GM12878 (cell line): ENCODE data around the gene MB. TPM values are rescaled to one million over a fixed set of nuclear protein-coding genes. Genes with fewer than 3 reads are reported as not detected.

Experiments
- ATF7 ChIP-seq: fragments of 450-650 bp; IDR thresholded peaks from 2 replicates; pipeline ENCODE4 v1.6.1; 2016; ENCODE audit warnings: low read depth, mild to moderate bottlenecking
- SMAD1 ChIP-seq: fragments of 450-650 bp; IDR thresholded peaks from 2 replicates; pipeline ENCODE4 v1.6.1; 2018; ENCODE audit warnings: mild to moderate bottlenecking, low read depth; ENCODE audit not compliant: partially characterized antibody
- SRF ChIP-seq, 2 experiments: IDR thresholded peaks; 2 replicates each; pipeline ENCODE4 v1.6.1; 2011; ENCODE audit warnings: low read depth in 2 of 2, low read length in 2 of 2, mild to moderate bottlenecking in 1 of 2, moderate library complexity in 1 of 2
- ZNF274 ChIP-seq: IDR thresholded peaks from one replicate; pipeline ENCODE4 v1.8.0; 2011; ENCODE audit not compliant: insufficient read length, insufficient read depth
- ZZZ3 ChIP-seq: IDR thresholded peaks from 2 replicates; pipeline ENCODE4 v1.6.1; 2011; ENCODE audit warnings: low read depth; ENCODE audit not compliant: control insufficient read depth, insufficient read length
- polyA plus RNA-seq, 11 experiments: library from polyadenylated mRNA; depleted of rRNA in 4 of 11; unstranded in 6 of 11; stranded (reverse) in 5 of 11; fragments of >200 nt; fragmentation: Nextera tagmentation in 4 of 11; fragmentation: Illumina TruSeq in 1 of 11; extraction: Ambion mirVana in 4 of 11; extraction: Trizol in 1 of 11; gene quantifications; 1 replicate in 1 of 11; 2 replicates in 10 of 11; pipeline versions ENCODE4 v1.2.1 to v1.2.3, GENCODE V29; 2011 to 2016; ENCODE audit warnings: inconsistent platforms in 2 of 11, missing spikeins in 2 of 11, low read depth in 1 of 11
- total RNA-seq, 4 experiments: library from RNA; depleted of rRNA in 3 of 4; stranded (reverse); fragments of >200 nt in 3 of 4; fragmentation: Illumina TruSeq in 1 of 4; extraction: Trizol in 1 of 4; gene quantifications; 2 replicates each; pipeline versions ENCODE4 v1.2.1 to v1.2.3, GENCODE V29; 2013 to 2021
- TF ChIP-seq, protein P1 (sequence below): fragments of 450-650 bp; formaldehyde crosslinking; IDR thresholded peaks from 2 replicates; pipeline ENCODE4 v1.5.0; 2022; ENCODE audit warnings: mild to moderate bottlenecking, missing genetic modification characterization
- TF ChIP-seq, protein P2 (sequence below): IDR thresholded peaks from 2 replicates; pipeline ENCODE4 v1.6.1; 2012; ENCODE audit warnings: low read depth, low read length, improper control_type of control experiment
- TF ChIP-seq, protein P3 (sequence below): IDR thresholded peaks from 2 replicates; pipeline ENCODE4 v1.6.1; 2012; ENCODE audit warnings: low read length, inconsistent platforms
- TF ChIP-seq, protein P4 (sequence below): fragments of 450-650 bp; IDR thresholded peaks from 2 replicates; pipeline ENCODE4 v1.6.1; 2018; ENCODE audit warnings: mild to moderate bottlenecking, low read depth, moderate library complexity; ENCODE audit not compliant: partially characterized antibody
- TF ChIP-seq, protein P5 (sequence below): IDR thresholded peaks from 2 replicates; pipeline ENCODE4 v1.6.1; 2012; ENCODE audit warnings: low read depth, low read length, improper control_type of control experiment

Gene MB
- total and polyA plus RNA-seq, 10 of the 15 experiments (the other 5 are each of a cell fraction or from before 2014, with no cell fraction given), result 0.09 to 0.41 (median 0.23) TPM; not detected in 3

DNA sequence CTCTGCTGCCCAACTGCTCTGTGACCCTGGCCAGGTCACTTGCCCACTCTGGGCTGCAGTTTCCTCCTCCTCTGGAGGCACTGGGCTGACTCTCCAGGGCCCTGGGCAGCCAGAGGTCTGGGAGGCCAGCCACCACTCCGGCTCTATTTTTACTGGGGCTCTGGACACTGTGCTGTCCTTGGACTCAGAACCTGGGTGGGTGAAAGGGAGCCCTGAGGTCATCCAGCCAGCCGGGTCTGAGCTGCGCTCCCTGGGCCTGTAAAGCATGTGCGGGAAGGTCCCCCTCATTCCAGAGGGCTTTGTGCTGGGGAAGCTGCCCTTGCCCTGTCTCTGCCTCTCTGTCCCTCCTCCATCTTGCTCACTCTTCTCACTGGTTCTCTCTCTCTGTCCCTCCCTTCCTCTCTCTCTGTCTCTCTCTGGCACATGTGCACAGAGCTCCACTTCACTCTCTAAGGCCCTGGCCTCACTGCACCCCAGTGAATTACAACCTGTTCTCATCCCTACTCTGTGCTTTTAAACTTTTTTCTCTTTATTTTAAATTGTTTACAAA is 24.6 kb downstream of the MB start (continued):
- TF ChIP-seq, protein P1, sequence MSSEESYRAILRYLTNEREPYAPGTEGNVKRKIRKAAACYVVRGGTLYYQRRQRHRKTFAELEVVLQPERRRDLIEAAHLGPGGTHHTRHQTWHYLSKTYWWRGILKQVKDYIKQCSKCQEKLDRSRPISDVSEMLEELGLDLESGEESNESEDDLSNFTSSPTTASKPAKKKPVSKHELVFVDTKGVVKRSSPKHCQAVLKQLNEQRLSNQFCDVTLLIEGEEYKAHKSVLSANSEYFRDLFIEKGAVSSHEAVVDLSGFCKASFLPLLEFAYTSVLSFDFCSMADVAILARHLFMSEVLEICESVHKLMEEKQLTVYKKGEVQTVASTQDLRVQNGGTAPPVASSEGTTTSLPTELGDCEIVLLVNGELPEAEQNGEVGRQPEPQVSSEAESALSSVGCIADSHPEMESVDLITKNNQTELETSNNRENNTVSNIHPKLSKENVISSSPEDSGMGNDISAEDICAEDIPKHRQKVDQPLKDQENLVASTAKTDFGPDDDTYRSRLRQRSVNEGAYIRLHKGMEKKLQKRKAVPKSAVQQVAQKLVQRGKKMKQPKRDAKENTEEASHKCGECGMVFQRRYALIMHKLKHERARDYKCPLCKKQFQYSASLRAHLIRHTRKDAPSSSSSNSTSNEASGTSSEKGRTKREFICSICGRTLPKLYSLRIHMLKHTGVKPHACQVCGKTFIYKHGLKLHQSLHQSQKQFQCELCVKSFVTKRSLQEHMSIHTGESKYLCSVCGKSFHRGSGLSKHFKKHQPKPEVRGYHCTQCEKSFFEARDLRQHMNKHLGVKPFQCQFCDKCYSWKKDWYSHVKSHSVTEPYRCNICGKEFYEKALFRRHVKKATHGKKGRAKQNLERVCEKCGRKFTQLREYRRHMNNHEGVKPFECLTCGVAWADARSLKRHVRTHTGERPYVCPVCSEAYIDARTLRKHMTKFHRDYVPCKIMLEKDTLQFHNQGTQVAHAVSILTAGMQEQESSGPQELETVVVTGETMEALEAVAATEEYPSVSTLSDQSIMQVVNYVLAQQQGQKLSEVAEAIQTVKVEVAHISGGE, result no peak
- TF ChIP-seq SMAD1 (no peak), ATF7 (no peak), SRF (IDR thresholded peaks at IDR 0.05; ENCODE audit: low read depth in 2 of 2, low read length in 2 of 2) (no peak), ZZZ3 (no peak), ZNF274 (no peak)
- TF ChIP-seq, protein P2, sequence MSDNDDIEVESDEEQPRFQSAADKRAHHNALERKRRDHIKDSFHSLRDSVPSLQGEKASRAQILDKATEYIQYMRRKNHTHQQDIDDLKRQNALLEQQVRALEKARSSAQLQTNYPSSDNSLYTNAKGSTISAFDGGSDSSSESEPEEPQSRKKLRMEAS, result no peak
- TF ChIP-seq, protein P3, sequence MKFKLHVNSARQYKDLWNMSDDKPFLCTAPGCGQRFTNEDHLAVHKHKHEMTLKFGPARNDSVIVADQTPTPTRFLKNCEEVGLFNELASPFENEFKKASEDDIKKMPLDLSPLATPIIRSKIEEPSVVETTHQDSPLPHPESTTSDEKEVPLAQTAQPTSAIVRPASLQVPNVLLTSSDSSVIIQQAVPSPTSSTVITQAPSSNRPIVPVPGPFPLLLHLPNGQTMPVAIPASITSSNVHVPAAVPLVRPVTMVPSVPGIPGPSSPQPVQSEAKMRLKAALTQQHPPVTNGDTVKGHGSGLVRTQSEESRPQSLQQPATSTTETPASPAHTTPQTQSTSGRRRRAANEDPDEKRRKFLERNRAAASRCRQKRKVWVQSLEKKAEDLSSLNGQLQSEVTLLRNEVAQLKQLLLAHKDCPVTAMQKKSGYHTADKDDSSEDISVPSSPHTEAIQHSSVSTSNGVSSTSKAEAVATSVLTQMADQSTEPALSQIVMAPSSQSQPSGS, result no peak
- TF ChIP-seq, protein P4, sequence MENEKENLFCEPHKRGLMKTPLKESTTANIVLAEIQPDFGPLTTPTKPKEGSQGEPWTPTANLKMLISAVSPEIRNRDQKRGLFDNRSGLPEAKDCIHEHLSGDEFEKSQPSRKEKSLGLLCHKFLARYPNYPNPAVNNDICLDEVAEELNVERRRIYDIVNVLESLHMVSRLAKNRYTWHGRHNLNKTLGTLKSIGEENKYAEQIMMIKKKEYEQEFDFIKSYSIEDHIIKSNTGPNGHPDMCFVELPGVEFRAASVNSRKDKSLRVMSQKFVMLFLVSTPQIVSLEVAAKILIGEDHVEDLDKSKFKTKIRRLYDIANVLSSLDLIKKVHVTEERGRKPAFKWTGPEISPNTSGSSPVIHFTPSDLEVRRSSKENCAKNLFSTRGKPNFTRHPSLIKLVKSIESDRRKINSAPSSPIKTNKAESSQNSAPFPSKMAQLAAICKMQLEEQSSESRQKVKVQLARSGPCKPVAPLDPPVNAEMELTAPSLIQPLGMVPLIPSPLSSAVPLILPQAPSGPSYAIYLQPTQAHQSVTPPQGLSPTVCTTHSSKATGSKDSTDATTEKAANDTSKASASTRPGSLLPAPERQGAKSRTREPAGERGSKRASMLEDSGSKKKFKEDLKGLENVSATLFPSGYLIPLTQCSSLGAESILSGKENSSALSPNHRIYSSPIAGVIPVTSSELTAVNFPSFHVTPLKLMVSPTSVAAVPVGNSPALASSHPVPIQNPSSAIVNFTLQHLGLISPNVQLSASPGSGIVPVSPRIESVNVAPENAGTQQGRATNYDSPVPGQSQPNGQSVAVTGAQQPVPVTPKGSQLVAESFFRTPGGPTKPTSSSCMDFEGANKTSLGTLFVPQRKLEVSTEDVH, result no peak
- TF ChIP-seq, protein P5, sequence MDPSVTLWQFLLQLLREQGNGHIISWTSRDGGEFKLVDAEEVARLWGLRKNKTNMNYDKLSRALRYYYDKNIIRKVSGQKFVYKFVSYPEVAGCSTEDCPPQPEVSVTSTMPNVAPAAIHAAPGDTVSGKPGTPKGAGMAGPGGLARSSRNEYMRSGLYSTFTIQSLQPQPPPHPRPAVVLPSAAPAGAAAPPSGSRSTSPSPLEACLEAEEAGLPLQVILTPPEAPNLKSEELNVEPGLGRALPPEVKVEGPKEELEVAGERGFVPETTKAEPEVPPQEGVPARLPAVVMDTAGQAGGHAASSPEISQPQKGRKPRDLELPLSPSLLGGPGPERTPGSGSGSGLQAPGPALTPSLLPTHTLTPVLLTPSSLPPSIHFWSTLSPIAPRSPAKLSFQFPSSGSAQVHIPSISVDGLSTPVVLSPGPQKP, result no peak
